AG04450 (cell line): ENCODE measurements around the gene MFSD11. TPM values are rescaled to one million over a fixed set of nuclear protein-coding genes. Genes with fewer than 3 reads are reported as not detected.
A peak's percentile ranks its signal among the peaks of the same experiment; 100 is the strongest.

ENCODE experiments used
- CTCF ChIA-PET: fragments of 300-600, 350-600 bp; formaldehyde crosslinking; extraction: SDS; loops from one replicate; lab custom pipeline; 2022; ENCODE audit warnings: antibody characterized with exemption, inconsistent platforms; lab: Charles Lee
- POLR2A ChIA-PET: fragments of 350-600 bp; formaldehyde crosslinking; extraction: SDS; loops from one replicate; lab custom pipeline; 2021; ENCODE audit warnings: antibody characterized with exemption, inconsistent platforms; lab: Yijun Ruan, JAX
- DNase-seq: peaks from one replicate; pipeline ENCODE4 v3.0.0-alpha.2; 2011; ENCODE audit warnings: low read depth, low spot score
- H3K27ac ChIP-seq: one replicate; pipeline ENCODE4 v1.5.1; 2012; ENCODE audit warnings: low read depth, low read length, control low read depth
- H3K27me3 ChIP-seq: one replicate; pipeline ENCODE4 v1.6.0; 2012; ENCODE audit warnings: low read length; ENCODE audit not compliant: control insufficient read depth, insufficient read depth
- H3K4me3 ChIP-seq: 2 replicates; pipeline ENCODE4 v1.5.1; 2011; ENCODE audit warnings: mild to moderate bottlenecking, low read depth, low read length, control low read depth
- H3K9me3 ChIP-seq: 2 replicates; pipeline ENCODE4 v1.5.1; 2012; ENCODE audit warnings: low read length; ENCODE audit not compliant: control insufficient read depth, insufficient read depth
- polyA plus RNA-seq: library from polyadenylated mRNA; depleted of rRNA; stranded (reverse); fragments of >200 nt; gene quantifications from 2 replicates; pipeline ENCODE4 v1.2.3, GENCODE V29; 2011
- TF ChIP-seq, protein P1 (sequence below): IDR thresholded peaks from 2 replicates; pipeline ENCODE4 v1.5.1; 2011; ENCODE audit warnings: low read depth, low read length, control low read depth, inconsistent platforms

MFSD11 gene
- polyA plus RNA-seq, 1 experiment, result 21.1 TPM

DNA sequence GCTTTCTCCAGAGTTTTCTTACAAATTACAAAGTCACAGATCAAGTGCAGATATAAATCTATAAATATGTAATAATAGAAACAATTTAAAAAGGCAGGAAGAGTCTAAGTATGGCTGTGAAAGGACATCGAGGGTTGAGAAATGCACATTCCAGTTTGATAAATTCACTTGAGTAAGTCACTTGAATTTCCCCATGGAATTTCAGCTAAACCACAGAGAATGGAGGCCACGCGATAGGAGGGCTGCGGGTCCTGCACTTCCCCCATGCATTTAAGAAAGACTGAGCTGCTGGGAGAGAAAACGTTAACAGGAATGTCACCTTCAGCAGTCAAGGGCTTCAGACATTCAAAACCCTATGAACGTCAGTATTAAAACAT, 21.1 kb upstream of the MFSD11 start:
- ChIA-PET CTCF (interaction anchor here (0.7 to 2.1 kb wide), 5 partner anchors 11 to 194 kb away, joined by 3 to 10 read pairs (median 4); no protein-coding TSS in a partner anchor), POLR2A (interaction anchor here (1.0 to 2.4 kb wide), 9 partner anchors 9 to 206 kb away, joined by 3 to 19 read pairs (median 8); partner anchors contain the start of genes JMJD6, METTL23, MFSD11 and PRCD)
- DNase-seq, result peak; percentile 73
- Histone ChIP-seq H3K27me3 (no peaks in the 10 kb centered on the region), H3K4me3 (no peak overlapping the region), H3K9me3 (no peaks in the 10 kb centered on the region), H3K27ac (peak overlapping the region; percentile 98)
- TF ChIP-seq, protein P1, sequence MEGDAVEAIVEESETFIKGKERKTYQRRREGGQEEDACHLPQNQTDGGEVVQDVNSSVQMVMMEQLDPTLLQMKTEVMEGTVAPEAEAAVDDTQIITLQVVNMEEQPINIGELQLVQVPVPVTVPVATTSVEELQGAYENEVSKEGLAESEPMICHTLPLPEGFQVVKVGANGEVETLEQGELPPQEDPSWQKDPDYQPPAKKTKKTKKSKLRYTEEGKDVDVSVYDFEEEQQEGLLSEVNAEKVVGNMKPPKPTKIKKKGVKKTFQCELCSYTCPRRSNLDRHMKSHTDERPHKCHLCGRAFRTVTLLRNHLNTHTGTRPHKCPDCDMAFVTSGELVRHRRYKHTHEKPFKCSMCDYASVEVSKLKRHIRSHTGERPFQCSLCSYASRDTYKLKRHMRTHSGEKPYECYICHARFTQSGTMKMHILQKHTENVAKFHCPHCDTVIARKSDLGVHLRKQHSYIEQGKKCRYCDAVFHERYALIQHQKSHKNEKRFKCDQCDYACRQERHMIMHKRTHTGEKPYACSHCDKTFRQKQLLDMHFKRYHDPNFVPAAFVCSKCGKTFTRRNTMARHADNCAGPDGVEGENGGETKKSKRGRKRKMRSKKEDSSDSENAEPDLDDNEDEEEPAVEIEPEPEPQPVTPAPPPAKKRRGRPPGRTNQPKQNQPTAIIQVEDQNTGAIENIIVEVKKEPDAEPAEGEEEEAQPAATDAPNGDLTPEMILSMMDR, result no peak

DNA sequence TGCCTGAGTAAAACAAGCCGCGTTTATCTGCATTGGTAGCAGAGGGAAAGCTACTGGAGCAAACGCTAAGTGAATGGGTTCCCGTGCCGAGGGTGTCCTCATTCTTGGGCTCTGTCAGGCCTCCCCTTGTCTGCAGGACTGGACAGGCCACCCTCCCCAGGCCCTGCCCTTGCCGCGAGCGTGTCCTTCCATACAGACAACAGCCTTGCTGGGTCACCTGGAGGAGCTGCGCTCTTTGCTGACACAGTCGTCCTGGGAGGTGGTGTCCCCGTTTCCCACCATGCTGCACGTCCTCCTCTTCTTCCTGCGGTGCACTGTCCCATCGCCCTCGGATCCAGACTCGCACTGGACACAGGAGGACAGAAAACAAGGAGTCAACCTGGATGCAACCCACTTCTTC, 19.4 kb upstream of the MFSD11 start:
- ChIA-PET POLR2A (no interaction called here), CTCF (no interaction called here)
- Histone ChIP-seq H3K27ac (peak overlapping the region; percentile 11), H3K27me3 (no peaks in the 10 kb centered on the region), H3K4me3 (no peak overlapping the region), H3K9me3 (no peaks in the 10 kb centered on the region)
- no peak for DNase-seq
- TF ChIP-seq, protein P1, result no peak

DNA sequence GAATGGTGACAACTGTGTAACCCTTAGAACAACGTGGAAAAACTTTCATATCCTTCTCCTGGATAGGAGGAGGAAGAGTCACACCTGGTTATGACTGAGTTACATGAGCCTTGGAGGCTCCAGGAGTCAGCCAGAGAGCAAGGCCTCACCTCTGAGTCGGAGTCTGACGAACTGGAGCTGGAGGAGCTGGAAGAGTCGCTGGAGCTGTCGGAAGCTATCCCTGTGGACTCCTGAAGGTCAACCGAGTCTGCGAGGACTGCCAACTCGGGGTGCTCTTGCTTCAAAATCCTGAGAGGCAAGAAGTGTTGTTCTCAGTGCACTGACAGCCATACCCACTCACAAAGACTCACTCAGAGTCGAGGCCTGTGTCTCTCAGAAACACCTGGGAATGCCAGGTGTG, 17.7 kb upstream of the MFSD11 start:
- Histone ChIP-seq H3K27me3 (no peaks in the 10 kb centered on the region), H3K27ac (no peak overlapping the region), H3K4me3 (no peak overlapping the region), H3K9me3 (no peaks in the 10 kb centered on the region)
- TF ChIP-seq, protein P1, result no peak
- no peak for DNase-seq
- POLR2A ChIA-PET, result interaction anchor here (0.6 kb wide), 1 partner anchor 191 kb away, joined by 3 read pairs; no protein-coding TSS in a partner anchor
- CTCF ChIA-PET, result no interaction called here

DNA sequence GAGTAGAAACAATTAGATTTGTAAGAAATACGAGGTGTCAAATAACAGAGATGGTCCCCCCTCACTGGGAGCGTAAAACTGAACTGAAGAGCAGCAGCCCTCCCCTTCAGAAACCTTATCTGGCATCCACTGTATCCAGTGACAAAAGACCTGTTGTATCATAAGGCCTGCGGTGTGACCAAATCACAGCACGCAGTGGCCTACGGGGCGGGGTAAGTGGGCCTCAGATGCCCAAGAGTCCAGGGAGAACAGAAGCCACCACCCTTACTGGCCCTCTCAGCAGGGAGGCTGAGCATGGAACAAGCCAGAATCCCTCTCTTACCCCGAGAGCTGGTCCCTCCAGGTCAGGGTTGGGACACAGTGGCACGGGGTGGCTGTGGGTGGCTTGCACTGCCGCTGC, 17.0 kb upstream of the MFSD11 start:
- POLR2A ChIA-PET, result no interaction called here
- TF ChIP-seq, protein P1, result no peak
- Histone ChIP-seq H3K27ac (no peak overlapping the region), H3K27me3 (no peaks in the 10 kb centered on the region), H3K9me3 (no peaks in the 10 kb centered on the region; the same call in 1 of the 2 replicates), H3K4me3 (no peak overlapping the region)
- DNase-seq, result no peak
- CTCF ChIA-PET, result no interaction called here

DNA sequence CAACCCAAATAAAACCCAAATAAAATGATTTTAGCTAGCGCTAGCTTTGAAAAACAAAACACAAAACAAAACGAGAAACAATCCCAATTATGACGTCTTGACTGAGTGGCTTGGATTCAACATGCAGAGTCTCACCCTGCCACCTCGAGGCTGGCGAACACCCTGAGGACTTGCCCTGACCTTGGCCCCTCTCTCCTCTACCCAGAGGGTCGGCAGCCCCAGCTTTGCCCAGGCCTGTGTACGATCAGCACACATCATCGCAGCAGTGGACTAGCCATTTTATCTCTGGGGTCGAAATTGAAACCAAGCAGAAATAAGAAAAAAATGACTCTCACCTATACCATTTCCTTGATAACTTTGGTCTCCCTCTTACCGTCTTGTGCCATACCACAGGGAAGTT, 16.5 kb upstream of the MFSD11 start:
- no peak for DNase-seq
- POLR2A ChIA-PET, result no interaction called here
- no peaks in the 10 kb centered on the region for H3K27me3 ChIP-seq
- no peaks in the 10 kb centered on the region; the same call in 1 of the 2 replicates for H3K9me3 ChIP-seq
- TF ChIP-seq, protein P1, result no peak
- no peak overlapping the region for H3K4me3 ChIP-seq
- H3K27ac ChIP-seq, result no peak overlapping the region
- CTCF ChIA-PET, result no interaction called here
